HG03095 (cell line): ENCODE results near the gene SETDB1.

ENCODE experiments used
- ATAC-seq: cut with Tn5 transposase; IDR thresholded peaks from one replicate; pipeline ENCODE4 v1.9.1; 2021; ENCODE audit warnings: moderate library complexity; ENCODE audit not compliant: unreplicated experiment

SETDB1 gene

DNA sequence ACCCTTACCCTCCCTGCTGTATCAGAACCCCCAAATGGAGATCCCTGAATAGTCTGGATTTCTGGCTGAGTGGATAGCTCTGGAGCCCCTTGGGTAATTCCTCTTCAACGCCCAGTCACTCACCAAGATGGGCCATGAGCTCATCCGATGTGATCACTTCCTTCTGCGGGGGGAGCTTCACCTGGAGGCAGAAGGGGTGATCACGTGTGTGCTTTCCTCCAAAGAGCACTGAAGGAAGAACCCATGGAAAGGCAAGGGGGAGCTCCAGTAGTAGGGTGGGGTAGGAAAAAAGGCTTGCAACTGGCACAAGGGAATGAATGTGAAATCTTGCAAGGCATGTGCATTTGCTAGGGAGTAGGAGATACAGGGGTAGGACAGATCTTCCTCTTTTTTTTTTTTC is 75.4 kb downstream of the SETDB1 start:
- ATAC-seq: no peak

DNA sequence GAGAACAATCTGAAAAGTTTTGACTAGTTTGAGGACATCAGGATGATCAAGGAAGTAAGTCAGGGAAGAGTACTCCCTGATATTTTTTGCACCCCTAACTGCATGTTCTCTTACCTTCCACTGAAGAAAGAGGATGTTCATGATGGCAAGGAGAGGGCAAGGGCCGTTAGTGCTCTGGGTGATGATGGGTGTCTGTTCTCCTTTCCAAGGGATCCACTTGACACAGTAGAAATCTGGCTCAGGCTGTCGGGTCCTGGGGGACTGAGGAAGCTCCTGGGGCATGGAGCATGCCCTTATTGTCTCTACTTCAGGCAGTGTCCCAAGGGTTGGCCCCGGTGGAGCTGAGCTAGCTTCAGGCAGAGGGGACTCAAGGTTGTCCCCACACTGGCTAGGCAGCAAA is 75.9 kb downstream of the SETDB1 start:
- no peak for ATAC-seq

DNA sequence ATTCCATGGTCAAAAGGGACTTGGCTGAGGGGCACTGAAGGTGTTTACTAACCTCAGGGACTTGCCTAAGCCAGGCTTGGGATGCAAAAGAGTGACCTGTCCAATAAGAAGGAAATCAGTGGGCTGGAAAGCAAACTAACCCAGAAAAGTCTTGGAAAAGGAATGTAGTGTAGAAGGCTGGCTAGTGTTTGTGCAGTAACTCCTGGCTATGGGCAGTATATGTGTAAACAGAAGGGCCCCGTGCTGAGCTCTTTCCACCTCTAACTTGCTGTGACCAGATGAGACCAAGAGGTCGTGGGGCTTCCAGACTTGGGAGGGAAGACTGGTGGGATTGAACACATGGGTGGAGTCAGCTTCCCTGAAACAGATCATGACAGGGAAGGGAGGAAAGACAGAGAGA is 76.4 kb downstream of the SETDB1 start:
- no peak for ATAC-seq

DNA sequence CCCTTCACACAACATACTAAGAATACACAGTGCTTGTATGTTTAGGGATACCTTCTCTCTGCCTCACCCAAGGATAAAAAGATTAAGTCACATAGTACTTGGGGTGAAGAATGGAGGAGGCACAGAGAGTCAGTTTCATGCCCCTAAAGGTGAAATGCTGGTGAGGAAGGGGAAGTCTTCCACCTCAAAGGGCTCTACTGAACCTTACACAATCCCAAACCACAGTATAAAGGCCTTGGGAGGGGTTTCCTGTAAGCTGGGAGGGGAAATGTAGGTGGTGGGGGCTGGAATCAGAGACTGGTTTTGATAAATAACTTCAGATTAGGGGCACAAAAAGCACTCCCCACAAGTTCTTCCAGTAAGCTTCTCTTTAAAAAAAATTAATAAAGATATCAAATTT is 77.0 kb downstream of the SETDB1 start:
- no peak for ATAC-seq

DNA sequence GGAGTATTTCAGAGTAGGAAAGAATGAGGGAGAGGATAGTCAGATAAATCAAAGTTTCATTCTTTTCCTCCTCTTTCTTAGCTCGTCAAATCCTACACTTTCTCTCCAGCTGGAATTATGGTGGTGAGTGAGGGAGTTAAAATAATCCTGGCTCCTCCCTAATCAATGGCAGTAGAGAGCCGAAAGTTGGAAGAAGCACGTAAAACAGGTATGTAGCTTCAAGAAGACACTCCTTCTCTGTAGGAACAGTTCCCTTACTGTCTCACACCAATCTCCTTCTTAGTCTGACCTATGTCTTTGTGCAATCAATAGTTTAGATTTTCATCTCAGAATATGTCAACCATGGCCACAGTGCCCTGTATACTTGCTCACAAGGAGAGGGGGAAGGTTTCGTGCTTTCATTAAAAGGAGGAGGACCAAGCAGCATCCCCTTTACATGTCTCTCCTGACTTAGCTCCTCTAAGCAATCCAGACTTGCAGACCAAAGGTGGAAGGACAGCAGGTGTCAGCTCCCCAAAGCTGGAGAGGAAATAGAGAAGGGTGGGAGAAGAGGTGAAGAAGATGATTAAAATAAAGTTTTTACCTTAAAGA is 79.7 kb downstream of the SETDB1 start:
- ATAC-seq: no peak

DNA sequence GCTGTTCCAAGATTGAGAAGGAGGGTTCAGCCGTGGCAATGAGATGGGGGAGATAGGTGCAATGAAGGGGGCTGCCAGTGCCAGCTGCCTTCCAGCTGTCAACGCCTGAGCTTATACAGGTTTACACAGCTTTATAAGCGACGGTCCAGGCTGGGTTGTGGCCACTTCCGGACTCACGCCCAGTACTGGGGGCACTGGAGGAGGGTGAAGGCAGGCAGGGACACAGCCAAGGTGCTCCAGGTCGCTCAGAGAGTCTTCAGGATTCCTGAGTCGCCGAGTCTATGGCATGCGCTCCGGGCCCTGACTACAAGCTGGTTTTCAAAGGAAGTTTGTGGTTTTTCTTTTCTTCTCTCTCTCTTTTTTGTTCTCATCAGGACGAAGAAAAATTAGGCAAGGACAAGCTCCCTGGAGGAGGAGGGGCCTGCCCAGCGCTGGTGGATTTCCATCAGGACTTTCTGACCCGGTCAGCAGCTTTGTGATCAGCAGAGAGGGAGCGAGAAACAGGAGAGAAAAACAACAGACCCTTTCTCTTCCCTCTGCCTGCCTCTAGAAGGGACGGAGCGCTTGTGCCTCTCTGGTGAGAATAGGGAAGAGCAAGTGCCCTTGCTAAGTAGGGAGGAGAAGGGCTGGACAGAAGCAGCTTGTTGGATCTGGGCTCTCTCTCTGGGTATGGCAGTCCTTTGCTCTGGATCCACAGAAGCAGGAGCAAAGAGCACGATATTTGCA is 80.3 kb downstream of the SETDB1 start, which contains the start of gene MINDY1:
TSS of gene MINDY1 (minus strand) at position 576 of the 726 bp plus-strand sequence. CDS start 4,285 bp downstream, outside the sequence.
- ATAC-seq: no peak

DNA sequence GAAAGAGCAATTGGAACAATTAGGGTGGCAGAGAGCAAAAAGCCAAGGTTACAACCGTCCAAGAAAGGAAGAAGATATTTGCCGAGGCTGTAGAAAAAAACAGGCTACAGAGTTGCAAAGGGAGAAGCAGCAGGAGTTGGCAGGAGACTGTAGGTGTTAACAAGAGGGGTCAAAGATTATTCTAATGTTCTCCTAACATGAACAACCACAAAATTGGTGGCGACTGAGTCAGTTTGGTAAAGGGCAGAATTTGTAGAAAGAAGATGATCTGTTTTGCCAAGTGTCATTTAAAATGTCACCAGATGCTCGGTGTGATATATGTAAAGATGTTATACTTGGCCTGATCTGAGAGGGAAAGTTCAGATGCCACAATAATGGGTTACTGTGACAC is 81.7 kb downstream of the SETDB1 start:
- ATAC-seq: no peak

DNA sequence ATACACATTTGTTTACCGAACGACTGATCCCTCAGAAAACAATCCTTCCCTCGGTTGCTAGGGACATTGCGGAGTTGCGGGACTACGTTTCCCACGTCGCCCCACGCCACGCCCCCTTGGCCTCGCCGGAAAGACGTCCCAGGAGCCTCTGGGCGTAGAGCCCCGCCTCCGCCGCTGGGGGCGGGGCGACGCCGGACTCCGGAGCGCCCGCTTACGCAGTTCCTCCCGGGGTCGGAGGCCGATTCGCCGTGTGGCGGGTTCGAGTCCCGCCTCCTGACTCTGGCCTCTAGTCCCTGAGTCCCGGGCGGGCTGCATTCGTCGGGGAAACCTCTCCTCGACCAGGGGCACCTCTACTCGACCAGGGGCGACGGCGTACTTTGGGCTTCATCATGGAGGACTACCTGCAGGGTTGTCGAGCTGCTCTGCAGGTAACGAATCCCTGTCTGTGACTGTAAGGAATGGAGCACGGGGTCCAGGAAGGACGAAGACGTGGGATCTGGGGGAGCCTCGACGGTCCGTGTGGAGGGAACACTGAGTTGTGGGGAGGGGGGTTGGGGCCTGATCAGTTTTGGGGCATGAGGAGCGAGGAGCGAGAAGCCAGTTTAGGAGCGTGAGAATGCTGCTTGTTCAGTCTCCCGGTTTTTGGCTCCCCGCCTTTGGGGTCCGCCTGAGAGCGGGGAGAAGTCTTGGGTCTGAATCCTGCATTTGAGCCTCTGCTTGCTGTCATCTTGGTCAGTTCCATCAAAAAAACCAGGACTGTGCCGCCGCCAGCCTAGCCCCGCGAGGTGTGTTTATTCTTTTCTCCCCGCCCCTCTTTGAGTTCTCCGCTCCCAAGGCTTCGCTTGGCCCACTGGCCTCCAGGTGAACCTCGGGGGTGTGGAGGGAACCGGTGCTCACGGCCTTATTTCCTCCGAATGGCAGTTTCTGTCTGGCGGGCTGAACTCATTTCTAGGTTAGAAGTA is 82.4 kb downstream of the SETDB1 start, which contains the start of gene PRUNE1:
TSS of gene PRUNE1 (plus strand) at position 206 of the 962 bp plus-strand sequence. CDS start at position 390, 184 bp downstream.
- no peak for ATAC-seq

DNA sequence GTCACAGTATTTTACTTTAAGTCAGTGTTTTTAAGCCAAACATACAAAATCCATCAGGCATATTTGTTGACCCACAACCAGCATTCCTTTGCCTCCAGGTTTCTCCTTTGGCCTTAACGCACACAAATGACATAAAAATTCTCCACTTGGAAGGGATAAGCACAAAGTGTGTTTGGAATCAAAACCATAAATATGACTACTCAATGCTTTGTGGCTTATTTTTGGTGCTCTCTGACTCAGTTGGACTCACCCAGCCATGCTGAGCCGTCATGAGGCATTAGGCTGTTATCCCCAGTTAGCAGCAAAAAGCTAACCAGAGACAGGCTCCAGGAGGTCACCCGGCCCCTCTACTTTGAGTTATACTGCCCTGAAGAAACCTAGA is 83.0 kb downstream of the SETDB1 start:
- no peak for ATAC-seq

DNA sequence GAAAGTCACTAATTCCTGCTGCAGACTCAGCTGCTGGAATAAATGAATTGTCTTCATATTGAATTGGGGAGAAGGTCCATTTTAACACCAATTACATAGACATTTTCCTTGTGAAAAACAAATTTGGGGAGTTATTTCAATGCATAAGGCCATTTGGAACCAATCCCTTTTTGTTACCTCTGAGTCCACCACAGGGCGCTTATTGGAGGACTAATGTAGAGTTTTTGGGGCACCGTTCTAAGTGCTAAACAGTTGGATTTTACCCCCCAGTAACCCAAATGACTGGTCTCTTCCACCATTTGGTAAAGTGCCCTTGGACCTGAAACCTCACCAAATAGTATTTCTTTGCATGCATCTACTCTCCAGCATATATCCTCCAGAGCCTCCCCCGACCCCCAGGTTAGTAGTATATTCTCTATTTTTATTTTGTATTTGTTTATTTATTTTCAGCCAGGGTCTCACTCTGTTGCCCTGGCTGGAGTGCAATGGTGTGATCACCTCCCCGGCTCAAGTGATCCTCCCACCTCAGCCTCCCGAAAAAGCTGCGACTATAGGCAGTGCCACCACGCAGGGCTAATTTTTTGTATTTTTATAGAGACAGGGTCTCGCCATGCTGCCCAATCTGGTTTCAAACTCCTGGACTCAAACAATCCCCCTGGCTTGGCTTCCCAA is 83.6 kb downstream of the SETDB1 start:
- no peak for ATAC-seq

DNA sequence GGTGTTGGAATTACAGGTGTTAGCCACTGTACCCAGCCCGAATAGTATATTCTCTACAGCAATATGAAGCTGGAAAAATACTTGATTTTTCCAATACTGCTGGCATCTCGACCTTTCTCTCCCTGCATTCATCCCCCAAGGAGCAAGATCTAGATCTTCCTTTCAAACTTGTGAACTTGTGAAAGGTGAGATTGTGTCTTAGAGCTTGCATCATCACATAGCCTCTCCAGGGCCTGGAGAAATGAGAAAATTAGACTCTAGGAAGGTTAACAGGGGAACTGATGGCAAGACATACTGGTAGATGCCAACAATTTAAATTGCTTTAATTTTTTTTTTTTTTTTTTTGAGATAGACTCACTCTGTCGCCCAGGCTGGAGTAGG is 84.2 kb downstream of the SETDB1 start:
- ATAC-seq: no peak

DNA sequence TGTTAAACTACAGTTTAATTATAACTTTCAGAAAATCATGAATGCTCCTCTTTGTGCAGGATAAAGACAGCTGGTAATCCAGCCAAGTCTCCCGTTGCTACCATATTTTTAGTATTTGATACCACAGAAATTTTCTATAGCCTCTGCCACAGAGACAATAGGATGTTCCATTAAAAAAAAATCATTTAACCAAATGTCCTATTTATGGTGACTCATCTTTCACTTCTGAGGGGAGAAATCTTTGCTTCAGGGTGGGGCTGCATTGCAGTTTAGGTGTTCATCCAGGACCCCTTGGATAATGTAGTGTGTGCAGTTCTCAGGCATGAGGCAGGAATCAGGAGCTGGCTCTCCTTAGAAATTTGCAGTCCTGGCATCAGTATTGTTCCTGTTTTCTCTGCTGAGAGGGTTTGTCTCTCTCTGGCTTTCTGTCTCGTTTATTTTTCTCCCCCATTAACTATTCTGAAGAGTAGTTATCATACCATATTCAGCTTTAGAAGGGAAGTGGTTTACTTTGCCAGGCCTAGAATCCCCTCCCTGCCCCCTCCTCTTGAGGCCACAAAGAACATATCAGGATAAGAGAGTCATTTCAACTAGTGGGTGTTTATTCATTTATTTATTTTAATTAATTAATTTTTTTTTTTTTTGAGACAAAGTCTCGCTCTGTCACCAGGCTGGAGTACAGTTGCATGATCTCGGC is 85.1 kb downstream of the SETDB1 start:
- no peak for ATAC-seq

DNA sequence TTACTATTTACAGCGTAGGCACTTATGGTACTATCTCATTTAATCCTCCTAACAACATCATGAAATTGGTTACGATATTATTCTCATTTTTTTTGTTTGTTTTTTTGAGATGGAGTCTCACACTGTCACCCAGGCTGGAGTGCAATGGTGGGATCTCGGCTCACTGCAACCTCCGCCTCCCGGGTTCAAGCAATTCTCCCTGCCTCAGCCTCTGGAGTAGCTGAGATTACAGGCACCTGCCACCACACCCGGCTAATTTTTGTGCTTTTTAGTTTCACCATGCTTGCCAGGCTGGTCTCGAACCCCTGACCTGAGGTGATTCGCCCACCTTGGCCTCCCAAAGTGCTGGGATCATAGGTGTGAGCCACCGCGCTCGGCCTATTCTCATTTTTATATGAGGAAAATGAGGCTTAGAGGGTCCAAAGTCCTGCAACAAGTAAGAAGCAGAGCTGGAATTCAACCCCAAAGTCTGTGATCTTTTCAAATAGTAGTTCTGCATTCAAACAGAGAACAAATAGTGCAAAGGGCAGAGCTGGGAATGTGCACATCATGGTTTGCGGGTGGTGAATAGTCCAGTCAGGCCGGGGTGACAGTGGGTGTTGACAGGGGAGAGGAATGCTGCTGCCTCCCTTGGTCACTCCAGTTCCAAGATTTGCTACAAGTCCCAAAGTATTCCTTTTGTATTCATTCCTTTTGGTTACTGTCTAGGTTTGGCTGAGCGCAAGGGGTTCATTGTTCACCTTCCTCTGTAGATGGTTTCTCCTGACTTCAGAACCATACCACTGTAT is 86.7 kb downstream of the SETDB1 start:
- no peak for ATAC-seq

DNA sequence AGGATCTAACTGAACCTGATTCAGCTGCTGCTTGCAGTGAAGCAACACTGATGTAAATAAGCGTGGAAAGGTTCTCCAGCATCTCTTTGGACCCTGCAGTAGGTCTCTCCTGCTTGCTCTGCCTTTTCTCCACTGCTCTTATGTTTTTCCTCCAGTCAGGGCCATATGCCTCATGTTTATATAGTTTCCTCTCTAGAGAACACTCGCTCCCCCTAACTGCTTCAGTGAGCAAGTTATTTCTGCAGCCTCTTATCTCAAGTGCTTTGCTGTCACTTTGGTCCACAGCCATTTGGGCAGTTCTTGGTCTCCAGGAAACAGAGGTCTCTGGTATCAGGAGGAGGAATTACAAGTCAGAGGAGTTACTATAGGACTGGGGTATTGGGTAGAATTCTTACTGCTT is 87.4 kb downstream of the SETDB1 start:
- ATAC-seq: no peak
